Stimulated activated CD4-positive, alpha-beta T cell treated with anti-CD3 and anti-CD28 coated beads, Interleukin-1b, Interleukin-23, amount 100 ng/mL, for 4 hours (primary cell): Measurements from ENCODE around the gene B4GALNT3.

Source experiments
- DNase-seq, 2 donors: peaks; one replicate each; pipeline ENCODE4 v3.0.0-alpha.2; 2020; ENCODE audit warnings: low read depth in 2 of 2

B4GALNT3 gene

GRCh38 chr12:592024-592505 is 132.3 kb downstream of the B4GALNT3 start:
- no peak for DNase-seq

- no peak for DNase-seq
Observed at GRCh38 chr12:593396-594270, 133.9 kb downstream of the B4GALNT3 start.

- DNase-seq = no peak
Observed at GRCh38 chr12:597926-598568, 138.3 kb downstream of the B4GALNT3 start.

DNA sequence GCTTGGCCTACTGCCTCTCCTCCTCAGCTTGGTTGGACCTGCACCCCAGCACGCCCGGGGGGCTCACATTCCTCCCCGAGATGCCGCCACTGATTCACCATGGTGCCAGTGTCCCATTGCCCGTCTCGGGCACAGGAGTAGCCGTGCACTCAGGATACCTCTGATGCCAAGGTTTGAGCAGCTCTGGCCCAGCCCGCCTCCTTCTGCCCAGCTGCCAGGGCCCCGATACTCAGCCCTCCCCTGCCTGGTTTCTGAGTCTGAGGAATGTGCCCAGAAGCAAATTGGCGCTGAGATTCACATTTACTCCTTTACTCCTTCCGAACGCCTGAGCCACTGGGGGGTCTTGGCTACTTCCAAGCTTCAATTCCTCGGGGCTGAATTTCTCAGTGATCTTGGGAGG is 140.0 kb downstream of the B4GALNT3 start:
- DNase-seq = no peak

DNA sequence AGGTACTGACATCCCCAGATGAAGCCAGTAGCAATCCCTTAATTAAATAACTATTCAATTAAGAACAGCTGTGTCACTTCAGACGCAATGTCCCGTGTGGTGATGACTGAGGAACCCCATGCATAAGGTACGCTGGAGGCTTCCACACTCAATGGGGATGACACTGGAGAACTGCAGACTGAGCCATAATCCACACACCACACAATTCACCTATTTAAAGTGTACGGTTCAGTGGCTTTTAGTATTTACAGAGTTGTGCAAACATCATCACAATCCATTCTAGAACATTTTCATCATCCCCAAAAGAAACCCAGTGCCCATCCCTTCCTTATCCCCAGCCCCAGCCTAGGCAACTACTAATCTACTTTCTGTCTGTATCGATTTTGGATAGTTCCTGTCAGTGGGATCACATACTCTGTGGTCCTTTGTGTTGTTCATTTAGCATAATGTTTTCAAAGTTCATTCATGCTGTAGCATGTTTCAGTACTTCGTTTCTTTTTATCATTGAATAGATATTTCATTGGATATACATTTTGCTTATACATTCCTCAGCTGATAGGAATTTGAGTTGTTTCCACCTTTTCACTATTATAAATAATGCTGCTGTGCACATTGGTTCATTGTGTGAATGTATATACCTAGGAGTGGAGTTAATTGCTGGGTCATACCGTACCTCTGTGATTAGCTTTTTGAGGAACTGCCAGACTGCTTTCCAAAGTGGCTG is 142.4 kb downstream of the B4GALNT3 start:
- DNase-seq = no peak

DNA sequence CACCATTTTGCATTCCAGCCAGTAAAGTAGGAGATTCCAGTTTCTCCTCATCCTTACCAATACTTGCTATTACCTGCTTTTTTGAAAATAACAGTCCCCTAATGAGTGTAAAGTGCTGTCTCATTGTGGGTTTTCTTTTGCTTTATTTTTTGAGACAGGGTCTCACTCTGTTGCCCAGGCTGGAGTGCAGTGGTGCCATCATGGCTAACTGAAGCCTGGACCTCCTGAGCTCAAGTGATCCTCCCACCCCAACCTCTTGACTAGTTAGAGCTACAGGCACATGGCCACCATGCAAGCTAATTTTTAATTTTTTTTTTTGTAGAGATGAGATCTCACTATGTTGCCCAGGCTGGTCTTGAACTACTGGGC is 142.9 kb downstream of the B4GALNT3 start:
- DNase-seq = no peak

GRCh38 chr12:604956-605355 is 145.2 kb downstream of the B4GALNT3 start:
- no peak for DNase-seq

GRCh38 chr12:607541-608001 is 147.8 kb downstream of the B4GALNT3 start:
- no peak for DNase-seq

DNA sequence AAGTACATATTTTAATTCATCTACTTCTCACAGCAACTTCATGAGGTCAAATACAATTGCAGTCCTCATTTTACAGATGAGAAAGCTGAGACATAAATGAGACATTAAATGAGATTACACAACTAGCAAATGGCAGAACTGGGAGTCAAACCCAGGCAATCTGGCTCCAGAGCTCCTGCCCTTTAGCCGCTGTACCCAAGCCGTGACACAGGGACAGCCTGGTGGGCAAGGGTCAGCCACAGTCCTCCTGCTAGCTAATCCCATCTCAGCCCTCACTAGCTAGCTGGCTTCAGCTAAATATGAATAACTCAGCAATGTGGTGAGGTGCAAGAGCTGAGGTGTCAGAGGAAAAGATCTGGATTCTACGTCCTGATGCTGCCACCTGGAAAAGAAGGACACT is 148.7 kb downstream of the B4GALNT3 start:
- no peak for DNase-seq

- DNase-seq = no peak
Observed at GRCh38 chr12:608921-609320, 149.2 kb downstream of the B4GALNT3 start.

DNA sequence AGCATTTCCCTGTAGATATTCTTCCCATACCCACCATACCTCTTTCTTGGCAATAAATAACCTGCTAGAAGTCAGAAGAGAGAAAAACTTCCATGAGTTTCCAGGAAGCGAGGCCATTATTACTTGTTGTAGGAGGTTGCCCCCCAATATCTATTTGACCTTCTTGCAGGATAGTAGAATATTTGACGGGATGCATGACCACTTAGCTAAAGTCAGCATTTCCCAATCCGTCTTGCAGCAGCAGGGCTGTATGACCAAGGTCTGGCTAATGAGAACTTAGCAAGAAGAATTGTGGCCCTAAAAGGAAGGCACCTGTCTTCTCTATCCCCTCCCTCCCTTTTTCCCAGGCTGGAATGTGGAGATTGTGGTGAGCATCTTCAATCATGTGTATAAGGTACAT is 152.0 kb downstream of the B4GALNT3 start:
- no peak for DNase-seq

DNA sequence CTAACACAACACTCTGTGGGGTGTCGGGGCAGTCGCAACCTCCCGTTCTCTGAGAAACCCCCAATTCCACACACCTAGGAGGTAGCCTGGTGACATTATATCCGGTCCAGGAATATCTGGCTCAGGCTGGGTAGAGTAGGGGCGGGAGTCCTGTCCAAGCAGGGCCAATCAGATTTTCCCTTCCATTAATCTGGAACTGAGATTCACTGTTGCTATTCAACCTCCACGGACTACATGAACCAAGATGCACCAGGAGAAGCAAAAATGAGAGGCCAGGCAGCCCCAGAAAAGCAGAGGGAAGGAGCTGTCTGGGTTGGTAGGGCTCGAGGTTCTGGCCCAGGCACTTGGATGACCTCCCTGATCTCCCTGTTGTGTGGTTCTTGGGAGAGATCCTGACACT is 152.6 kb downstream of the B4GALNT3 start:
- no peak for DNase-seq

- DNase-seq = no peak
Observed at GRCh38 chr12:612886-613285, 153.1 kb downstream of the B4GALNT3 start.
